ENCODE measurements around the gene SNRNP70. TPM values are rescaled to one million over a fixed set of nuclear protein-coding genes. Genes with fewer than 3 reads are reported as not detected.
A peak's percentile ranks its signal among the peaks of the same experiment; 100 is the strongest.
"Not testable (repeated sequence)": the region's sequence is repeated elsewhere in the genome, so short reads cannot be mapped to it uniquely, and the experiment has no call there.

The SNRNP70 gene, protein sequence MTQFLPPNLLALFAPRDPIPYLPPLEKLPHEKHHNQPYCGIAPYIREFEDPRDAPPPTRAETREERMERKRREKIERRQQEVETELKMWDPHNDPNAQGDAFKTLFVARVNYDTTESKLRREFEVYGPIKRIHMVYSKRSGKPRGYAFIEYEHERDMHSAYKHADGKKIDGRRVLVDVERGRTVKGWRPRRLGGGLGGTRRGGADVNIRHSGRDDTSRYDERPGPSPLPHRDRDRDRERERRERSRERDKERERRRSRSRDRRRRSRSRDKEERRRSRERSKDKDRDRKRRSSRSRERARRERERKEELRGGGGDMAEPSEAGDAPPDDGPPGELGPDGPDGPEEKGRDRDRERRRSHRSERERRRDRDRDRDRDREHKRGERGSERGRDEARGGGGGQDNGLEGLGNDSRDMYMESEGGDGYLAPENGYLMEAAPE
- total RNA-seq = 100 to 1,000 TPM; 179 to 188 TPM

DNA sequence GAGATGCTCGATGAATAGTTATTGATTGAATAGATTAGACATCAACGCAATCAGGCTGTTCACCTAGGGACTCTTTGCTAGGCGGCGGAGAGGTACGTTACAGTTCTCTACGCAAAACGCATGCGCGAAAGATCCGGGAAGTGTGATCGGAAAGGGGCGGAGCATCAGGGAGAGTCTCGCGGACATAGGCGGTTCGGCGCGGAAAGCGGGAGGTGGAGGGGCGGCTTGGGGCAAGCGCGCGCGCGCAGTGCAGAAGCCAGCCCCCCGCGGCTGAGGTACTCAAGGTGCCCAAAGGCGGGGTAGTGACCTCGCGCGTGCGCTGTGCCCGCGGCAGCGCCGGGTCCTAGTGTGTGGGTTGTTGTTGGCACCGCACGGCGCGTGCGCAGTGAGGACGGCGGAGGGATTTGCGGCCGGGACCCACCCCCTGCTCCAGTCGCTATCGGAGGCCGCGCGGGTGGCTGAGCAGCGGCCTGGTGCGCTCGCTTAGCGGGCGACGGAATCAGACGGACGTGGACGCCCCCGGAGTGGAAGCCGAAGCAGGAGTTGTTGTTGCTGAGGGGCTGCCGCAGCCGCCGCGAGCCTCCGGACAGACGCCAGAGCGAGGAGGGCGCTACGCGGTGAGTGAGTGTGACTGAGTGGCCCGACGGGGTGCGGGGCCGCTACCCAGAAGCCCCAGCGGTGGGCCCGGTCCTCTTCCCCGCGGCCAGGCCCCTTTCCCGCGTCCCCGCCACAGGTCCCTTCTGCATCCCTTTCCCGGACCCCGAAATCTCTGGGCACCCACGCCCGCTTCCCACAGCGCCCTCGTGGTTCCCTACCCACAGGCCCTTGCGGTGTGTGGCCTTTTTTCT is at the start of gene SNRNP70:
TSS of gene SNRNP70 (plus strand) at position 432 of the 848 bp plus-strand sequence. CDS start 964 bp downstream, outside the sequence.
- Mint-ChIP-seq H3K36me3 (ENCODE audit: low read depth) (peaks cover 31% of the 10 kb centered on the region), H3K9me3 (no peaks in the 10 kb centered on the region), H3K4me1 (peaks cover 38% of the 10 kb centered on the region), H3K27me3 (peaks cover under 1% of the 10 kb centered on the region), H3K4me3 (peak within 1 kb of the TSS; percentile 96), H3K27ac (peak within 1 kb of the TSS; percentile 71)
- DNase-seq = peak; percentile 99
- ChIA-PET CTCF (interaction anchor here (0.9 to 3.9 kb wide), 2 partner anchors 13 to 28 kb away, joined by 3 to 35 read pairs; no protein-coding TSS in a partner anchor), POLR2A (interaction anchor here (1.3 kb wide), 1 partner anchor 28 kb away, joined by 4 read pairs; no protein-coding TSS in a partner anchor)

DNA sequence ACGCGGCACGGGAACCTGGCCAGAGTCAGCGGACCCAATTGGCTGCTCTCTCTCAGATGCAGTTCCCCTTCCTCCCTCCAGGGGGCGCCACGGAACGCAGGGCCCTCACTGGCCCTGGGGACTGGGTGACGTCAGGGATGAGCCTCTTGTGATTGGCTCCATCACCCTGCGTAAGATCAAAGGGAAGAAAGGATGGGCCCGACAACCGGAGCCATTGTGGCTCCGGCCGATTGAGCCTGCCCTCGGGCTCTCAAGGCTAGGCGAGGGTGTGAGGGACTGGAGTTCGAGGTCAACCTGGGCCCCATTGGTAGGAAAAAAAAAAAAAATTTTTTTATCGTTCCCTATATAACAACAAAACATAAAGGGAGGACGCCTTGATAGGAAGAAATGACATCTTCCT is 48.4 kb upstream of the SNRNP70 start, which contains the start of gene CGB1:
TSS of gene CGB1 (minus strand) at position 81 of the 400 bp plus-strand sequence. CDS start 184 bp downstream, outside the sequence.
- H3K4me1 Mint-ChIP-seq; H3K4me3 Mint-ChIP-seq; POLR2A ChIA-PET; H3K27ac Mint-ChIP-seq; CTCF ChIA-PET; H3K9me3 Mint-ChIP-seq; H3K27me3 Mint-ChIP-seq; H3K36me3 Mint-ChIP-seq (ENCODE audit: low read depth): not testable (repeated sequence)
- DNase-seq = peak; percentile 53

DNA sequence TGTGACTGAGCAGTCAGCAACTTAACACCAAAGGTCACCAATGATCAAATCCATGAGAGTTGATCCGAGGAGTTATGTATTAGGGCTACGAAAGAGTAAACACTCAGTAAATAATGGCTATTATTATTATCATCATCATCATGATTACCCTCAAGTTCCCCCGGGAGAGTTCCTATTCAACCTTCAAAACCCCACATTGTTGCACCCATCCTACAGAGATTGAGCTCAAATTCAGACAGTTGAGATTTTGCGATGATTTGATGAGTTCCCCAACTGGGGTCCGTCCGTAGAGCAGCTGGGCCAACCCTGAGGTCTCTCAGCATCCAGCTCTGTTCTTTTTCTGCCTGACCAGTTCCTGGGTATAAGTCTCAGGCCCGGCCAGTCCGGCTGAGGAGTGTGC is 47.1 kb upstream of the SNRNP70 start:
- H3K4me3 Mint-ChIP-seq; POLR2A ChIA-PET; H3K27ac Mint-ChIP-seq; H3K27me3 Mint-ChIP-seq; H3K4me1 Mint-ChIP-seq; DNase-seq; H3K36me3 Mint-ChIP-seq (ENCODE audit: low read depth); H3K9me3 Mint-ChIP-seq: not testable (repeated sequence)
- CTCF ChIA-PET = interaction anchor here (0.6 kb wide), 1 partner anchor 284 kb away, joined by 4 read pairs; no protein-coding TSS in a partner anchor

DNA sequence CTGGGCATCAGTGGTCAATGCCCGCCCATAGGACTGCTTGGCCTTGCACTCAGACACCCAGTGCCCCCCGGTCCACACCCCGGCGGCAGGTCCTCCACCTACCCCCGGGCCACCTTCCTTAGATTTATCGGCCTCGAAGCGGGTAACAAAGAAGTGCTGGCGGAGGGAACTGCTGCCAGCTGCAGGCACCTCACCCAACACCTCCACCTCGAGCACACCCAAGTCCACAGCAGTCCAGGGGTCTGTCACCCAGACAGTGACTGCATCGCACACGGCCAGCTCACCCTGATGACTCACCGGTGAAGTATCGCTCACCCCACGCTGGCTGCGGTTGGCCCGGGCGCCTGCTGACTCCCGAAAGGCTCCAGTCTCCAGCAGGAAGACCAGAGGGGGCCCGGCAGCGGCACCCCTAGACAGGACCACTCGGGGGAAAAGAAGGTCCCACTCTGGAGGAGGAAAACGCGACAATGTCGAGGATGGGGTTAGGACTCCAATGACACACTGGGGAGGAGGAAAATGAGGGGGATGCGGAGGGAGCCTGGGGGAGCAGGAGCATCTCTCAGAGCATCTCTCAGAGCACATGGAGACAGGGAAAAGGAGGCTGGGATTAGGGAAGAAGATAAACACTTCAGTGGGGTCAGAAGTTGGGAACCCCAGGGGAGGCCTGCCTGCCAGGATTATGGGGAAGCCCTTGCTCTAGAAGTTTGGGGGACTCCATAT is 46.5 kb upstream of the SNRNP70 start:
- H3K4me1 Mint-ChIP-seq; H3K27me3 Mint-ChIP-seq; H3K27ac Mint-ChIP-seq; POLR2A ChIA-PET; H3K9me3 Mint-ChIP-seq; DNase-seq; H3K4me3 Mint-ChIP-seq; H3K36me3 Mint-ChIP-seq (ENCODE audit: low read depth): not testable (repeated sequence)
- CTCF ChIA-PET = interaction anchor here (0.6 kb wide), 1 partner anchor 284 kb away, joined by 4 read pairs; no protein-coding TSS in a partner anchor

DNA sequence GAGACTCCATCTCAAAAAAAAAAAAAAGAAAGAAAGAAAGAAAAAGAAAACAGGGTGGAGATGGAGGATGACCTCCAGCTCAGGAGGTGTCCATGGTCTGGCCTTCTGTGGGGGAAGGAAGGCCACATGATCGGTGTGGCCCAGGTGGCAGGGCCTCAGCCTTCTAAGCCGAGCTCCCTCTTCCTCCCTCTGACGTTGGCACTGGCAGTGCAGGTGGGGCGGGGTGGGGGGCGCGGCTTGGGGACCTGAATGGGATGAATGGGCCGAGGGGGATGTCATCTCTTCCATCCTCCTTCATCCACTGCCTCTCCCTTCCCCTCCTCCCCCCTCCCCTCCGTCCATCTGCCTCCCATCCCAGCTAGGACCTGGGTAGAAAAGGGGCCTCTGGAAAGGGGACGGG is 45.5 kb upstream of the SNRNP70 start:
- H3K4me1 Mint-ChIP-seq; H3K4me3 Mint-ChIP-seq; H3K27ac Mint-ChIP-seq; H3K9me3 Mint-ChIP-seq; CTCF ChIA-PET; H3K36me3 Mint-ChIP-seq (ENCODE audit: low read depth); POLR2A ChIA-PET; DNase-seq; H3K27me3 Mint-ChIP-seq: not testable (repeated sequence)

DNA sequence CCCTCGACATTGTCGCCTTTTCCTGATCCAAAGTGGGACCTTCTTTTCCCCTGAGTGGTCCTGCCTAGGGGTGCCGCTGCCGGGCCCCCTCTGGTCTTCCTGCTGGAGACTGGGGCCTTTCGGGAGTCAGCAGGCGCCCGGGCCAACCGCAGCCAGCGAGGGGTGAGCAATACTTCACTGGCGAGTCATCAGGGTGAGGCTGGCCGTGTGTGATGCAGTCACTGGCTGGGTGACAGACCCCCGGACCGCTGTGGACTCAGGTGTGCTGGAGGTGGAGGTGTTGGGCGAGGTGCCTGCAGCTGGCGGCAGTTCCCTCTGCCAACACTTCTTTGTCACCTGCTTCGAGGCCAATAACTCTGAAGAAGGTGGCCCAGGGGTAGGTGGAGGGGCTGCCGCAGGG is 43.1 kb upstream of the SNRNP70 start:
- no peak for DNase-seq
- CTCF ChIA-PET = no interaction called here
- Mint-ChIP-seq H3K4me1 (no peaks in the 10 kb centered on the region), H3K4me3 (no peak overlapping the region), H3K9me3 (no peaks in the 10 kb centered on the region), H3K27ac (no peak overlapping the region), H3K27me3 (no peaks in the 10 kb centered on the region), H3K36me3 (ENCODE audit: low read depth) (no peaks in the 10 kb centered on the region)
- POLR2A ChIA-PET = no interaction called here

DNA sequence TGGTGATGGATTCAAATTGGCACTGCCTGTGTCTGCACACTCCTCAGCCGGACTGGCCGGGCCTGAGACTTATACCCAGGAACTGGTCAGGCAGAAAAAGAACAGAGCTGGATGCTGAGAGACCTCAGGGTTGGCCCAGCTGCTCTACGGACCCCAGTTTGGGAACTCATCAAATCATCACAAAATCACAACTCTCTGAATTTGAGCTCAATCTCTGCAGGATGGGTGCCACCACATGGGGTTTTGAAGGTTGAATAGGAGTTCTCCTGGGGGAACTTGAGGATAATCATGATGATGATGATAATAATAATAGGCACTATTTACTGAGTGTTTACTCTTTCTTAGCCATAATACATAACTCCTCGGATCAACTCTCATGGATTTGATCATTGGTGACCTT is 42.6 kb upstream of the SNRNP70 start:
- H3K9me3 Mint-ChIP-seq; H3K27me3 Mint-ChIP-seq; H3K4me3 Mint-ChIP-seq; H3K27ac Mint-ChIP-seq; H3K4me1 Mint-ChIP-seq; POLR2A ChIA-PET; DNase-seq; CTCF ChIA-PET; H3K36me3 Mint-ChIP-seq (ENCODE audit: low read depth): not testable (repeated sequence)

DNA sequence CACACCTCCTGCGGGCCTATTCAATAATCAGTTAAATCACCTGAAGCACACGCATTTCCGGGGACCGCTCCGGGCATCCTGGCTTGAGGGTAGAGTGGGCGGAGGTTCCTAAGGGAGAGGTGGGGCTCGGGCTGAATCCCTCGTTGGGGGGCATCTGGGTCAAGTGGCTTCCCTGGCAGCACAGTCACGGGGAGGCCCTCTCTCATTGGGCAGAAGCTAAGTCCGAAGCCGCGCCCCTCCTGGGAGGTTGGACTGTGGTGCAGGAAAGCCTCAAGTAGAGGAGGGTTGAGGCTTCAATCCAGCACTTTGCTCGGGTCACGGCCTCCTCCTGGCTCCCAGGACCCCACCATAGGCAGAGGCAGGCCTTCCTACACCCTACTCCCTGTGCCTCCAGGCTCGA is 41.7 kb upstream of the SNRNP70 start, which contains the start of gene CGB5:
TSS of gene CGB5 (plus strand) at position 301 of the 400 bp plus-strand sequence. CDS start 362 bp downstream, outside the sequence.
- H3K36me3 Mint-ChIP-seq (ENCODE audit: low read depth); H3K4me3 Mint-ChIP-seq; POLR2A ChIA-PET; H3K4me1 Mint-ChIP-seq; DNase-seq; H3K27me3 Mint-ChIP-seq; CTCF ChIA-PET; H3K9me3 Mint-ChIP-seq; H3K27ac Mint-ChIP-seq: not testable (repeated sequence)

DNA sequence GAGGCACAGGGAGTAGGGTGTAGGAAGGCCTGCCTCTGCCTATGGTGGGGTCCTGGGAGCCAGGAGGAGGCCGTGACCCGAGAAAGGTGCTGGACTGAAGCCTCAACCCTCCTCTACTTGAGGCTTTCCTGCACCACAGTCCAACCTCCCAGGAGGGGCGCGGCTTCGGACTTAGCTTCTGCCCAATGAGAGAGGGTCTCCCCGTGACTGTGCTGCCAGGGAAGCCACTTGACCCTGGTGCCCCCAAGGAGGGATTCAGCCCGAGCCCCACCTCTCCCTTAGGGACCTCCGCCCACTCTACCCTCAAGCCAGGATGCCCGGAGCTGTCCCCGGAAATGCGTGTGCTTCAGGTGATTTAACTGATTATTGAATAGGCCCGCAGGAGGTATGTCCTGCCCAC is 36.2 kb upstream of the SNRNP70 start, which contains the start of gene CGB8:
TSS of gene CGB8 (minus strand) at position 101 of the 400 bp plus-strand sequence. CDS start 372 bp downstream, outside the sequence.
- H3K36me3 Mint-ChIP-seq (ENCODE audit: low read depth); H3K4me3 Mint-ChIP-seq; POLR2A ChIA-PET; DNase-seq; H3K4me1 Mint-ChIP-seq; H3K27ac Mint-ChIP-seq; H3K27me3 Mint-ChIP-seq; H3K9me3 Mint-ChIP-seq; CTCF ChIA-PET: not testable (repeated sequence)

DNA sequence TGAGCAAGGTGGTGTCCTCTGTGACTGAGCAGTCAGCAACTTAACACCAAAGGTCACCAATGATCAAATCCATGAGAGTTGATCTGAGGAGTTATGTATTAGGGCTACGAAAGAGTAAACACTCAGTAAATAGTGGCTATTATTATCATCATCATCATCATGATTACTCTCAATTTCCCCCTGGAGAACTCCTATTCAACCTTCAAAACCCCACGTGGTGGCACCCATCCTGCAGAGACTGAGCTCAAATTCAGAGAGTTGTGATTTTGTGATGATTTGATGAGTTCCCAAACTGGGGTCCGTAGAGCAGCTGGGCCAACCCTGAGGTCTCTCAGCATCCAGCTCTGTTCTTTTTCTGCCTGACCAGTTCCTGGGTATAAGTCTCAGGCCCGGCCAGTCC is 35.4 kb upstream of the SNRNP70 start:
- CTCF ChIA-PET; H3K4me1 Mint-ChIP-seq; DNase-seq; H3K27me3 Mint-ChIP-seq; POLR2A ChIA-PET; H3K27ac Mint-ChIP-seq; H3K36me3 Mint-ChIP-seq (ENCODE audit: low read depth); H3K9me3 Mint-ChIP-seq; H3K4me3 Mint-ChIP-seq: not testable (repeated sequence)

DNA sequence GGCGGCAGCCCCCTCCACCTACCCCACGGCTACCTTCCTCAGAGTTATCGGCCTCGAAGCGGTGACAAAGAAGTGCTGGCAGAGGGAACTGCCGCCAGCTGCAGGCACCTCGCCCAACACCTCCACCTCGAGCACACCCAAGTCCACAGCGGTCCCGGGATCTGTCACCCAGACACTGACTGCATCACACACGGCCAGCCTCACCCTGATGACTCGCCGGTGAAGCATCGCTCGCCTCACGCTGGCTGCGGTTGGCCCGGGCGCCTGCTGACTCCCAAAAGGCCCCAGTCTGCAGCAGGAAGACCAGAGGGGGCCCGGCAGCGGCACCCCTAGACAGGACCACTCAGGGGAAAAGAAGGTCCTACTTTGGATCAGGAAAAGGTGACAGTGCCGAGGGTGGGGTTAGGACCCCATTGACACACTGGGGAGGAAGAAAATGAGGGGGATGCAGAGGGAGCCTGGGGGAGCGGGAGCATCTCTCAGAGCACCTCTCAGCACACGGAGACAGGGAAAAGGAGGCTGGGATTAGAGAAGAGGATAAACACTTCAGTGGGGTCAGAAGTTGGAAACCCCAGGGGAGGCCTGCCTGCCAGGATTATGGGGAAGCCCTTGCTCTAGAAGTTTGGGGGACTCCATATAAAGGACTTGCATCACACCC is 34.7 kb upstream of the SNRNP70 start:
- H3K27ac Mint-ChIP-seq; H3K4me1 Mint-ChIP-seq; H3K4me3 Mint-ChIP-seq; H3K9me3 Mint-ChIP-seq; DNase-seq; H3K27me3 Mint-ChIP-seq; CTCF ChIA-PET; H3K36me3 Mint-ChIP-seq (ENCODE audit: low read depth); POLR2A ChIA-PET: not testable (repeated sequence)

DNA sequence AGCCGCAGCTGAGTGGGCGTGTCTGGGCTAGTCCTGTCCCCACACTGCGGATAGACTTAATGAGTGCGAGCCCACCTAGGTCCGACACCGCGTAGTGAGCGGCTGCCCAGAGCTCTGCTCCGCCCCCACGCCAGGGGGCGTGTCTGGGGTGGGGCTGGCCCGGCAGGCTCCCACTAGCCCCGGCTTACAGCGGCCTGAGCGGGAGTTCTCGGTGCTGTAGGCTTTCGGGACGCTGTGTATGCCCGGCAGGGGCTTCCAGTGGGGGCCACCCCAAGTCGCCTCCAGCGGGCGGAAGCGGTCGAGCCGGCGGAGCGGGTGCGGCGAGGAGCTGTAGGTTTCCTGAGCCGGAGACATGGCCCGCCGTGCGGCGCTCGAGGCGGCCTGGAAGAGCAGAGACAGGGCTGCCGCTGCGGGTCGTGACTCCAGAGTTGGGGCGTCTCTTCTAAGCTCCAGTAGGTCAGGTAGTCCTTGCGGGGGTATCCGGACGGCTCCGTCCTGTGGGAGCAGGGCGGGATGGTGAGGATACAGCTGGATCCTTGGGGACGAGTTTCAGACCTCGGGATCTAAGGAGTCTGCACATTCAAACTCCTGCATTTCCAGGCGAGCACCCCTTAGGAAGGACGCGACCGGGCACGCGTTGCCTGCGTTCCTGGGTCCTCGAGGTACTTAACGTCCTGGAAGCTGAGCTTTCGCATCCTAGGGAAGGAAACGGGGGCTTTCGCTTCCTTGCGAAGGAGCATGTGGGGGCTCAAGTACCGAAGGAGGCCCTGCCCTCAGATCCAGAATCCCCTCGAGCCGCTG is 28.9 kb upstream of the SNRNP70 start:
- H3K4me1 Mint-ChIP-seq = peaks cover 23% of the 10 kb centered on the region
- ChIA-PET POLR2A (no interaction called here), CTCF (interaction anchor here (0.6 to 0.8 kb wide), 2 partner anchors 39 to 143 kb away, joined by 4 read pairs; no protein-coding TSS in a partner anchor)
- peaks cover 49% of the 10 kb centered on the region for H3K27me3 Mint-ChIP-seq
- no peaks in the 10 kb centered on the region for H3K9me3 Mint-ChIP-seq
- DNase-seq = peak; percentile 60
- H3K36me3 Mint-ChIP-seq (ENCODE audit: low read depth) = no peaks in the 10 kb centered on the region
- H3K27ac Mint-ChIP-seq = no peak overlapping the region
- H3K4me3 Mint-ChIP-seq = peak overlapping the region; percentile 62
